Measurements from ENCODE around the gene HSFY2. TPM values are rescaled to one million over a fixed set of nuclear protein-coding genes. Genes with fewer than 3 reads are reported as not detected.
"Not testable (repeated sequence)": the region's sequence is repeated elsewhere in the genome, so short reads cannot be mapped to it uniquely, and the experiment has no call there.

Gene HSFY2, protein sequence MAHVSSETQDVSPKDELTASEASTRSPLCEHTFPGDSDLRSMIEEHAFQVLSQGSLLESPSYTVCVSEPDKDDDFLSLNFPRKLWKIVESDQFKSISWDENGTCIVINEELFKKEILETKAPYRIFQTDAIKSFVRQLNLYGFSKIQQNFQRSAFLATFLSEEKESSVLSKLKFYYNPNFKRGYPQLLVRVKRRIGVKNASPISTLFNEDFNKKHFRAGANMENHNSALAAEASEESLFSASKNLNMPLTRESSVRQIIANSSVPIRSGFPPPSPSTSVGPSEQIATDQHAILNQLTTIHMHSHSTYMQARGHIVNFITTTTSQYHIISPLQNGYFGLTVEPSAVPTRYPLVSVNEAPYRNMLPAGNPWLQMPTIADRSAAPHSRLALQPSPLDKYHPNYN
- total RNA-seq (not detected), total RNA-seq (0 reads per million in 172 experiments)
- not detected for polyA plus RNA-seq (2013, experiment 1 of 2)
- polyA plus RNA-seq (2013, experiment 2 of 2) = 0.04 TPM

DNA sequence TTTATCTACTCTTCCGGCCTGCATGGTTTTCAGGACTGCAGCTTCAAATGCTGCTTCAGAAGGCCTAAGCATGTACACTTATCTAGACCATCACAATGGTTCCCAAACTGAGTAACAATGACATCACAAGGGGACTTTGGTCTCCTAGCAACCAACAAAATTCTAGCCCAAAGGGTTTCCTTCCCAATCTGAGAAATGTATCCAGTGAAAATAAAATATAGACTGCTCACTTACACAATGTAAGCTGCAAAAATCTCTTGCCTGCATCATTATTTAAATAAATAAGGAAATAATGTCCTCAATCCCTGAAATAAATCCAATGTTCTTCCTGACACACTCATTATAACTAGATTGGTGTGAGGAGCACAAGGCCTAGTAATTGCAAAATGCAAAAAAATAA lies at the start of gene HSFY2:
Gene HSFY2, minus strand, starts transcription at position 101 of the 400 bp plus-strand sequence. CDS start 117 bp downstream, outside the sequence.
- intact Hi-C loops (cut with DNase I, micrococcal nuclease); H3K27me3 Mint-ChIP-seq; H3K4me1 ChIP-seq (ENCODE audit: insufficient read depth, low read length); H3K27ac ChIP-seq (ENCODE audit: low read depth in 1 of 2, low read length in 2 of 2); H3K4me3 Mint-ChIP-seq; H3K27me3 ChIP-seq (ENCODE audit: control insufficient read depth in 1 of 2, insufficient read depth in 2 of 2, low read length in 2 of 2); H3K4me1 Mint-ChIP-seq (ENCODE audit: low read depth); H3K27ac Mint-ChIP-seq; H3K36me3 ChIP-seq (ENCODE audit: insufficient read depth, low read length); H3K9me3 ChIP-seq (ENCODE audit: control insufficient read depth in 1 of 2, insufficient read depth in 1 of 2, low read length in 2 of 2); H3K4me3 ChIP-seq (ENCODE audit: low read length); POLR2A ChIA-PET; ATAC-seq (ENCODE audit: poor library complexity); H3K9me3 Mint-ChIP-seq; DNase-seq; CTCF ChIA-PET; H3K36me3 Mint-ChIP-seq (ENCODE audit: low read depth): not testable (repeated sequence)

DNA sequence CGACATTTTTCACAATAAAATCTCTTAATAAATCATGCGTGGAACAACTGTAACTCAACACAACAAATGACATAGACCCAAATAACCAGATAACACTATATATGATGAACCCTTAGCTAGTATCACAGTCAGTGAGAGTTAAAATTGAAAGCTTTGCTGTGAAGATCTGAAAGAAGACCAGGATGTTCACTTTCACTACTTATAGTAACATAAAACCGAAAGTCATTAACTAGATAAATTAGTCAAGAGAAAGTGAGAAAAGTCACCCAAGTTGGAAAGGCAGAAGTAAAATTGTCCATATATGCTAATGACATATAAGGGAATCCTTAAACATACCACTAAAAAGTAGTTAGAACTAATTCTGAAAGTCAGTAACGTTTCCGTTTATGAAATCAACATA lies 42.2 kb upstream of the HSFY2 start:
- H3K9me3 ChIP-seq (ENCODE audit: control insufficient read depth in 1 of 2, insufficient read depth in 1 of 2, low read length in 2 of 2); H3K4me3 Mint-ChIP-seq; H3K27ac Mint-ChIP-seq; H3K4me1 ChIP-seq (ENCODE audit: insufficient read depth, low read length); H3K27me3 ChIP-seq (ENCODE audit: control insufficient read depth in 1 of 2, insufficient read depth in 2 of 2, low read length in 2 of 2); H3K36me3 ChIP-seq (ENCODE audit: insufficient read depth, low read length); CTCF ChIA-PET; H3K27me3 Mint-ChIP-seq; H3K36me3 Mint-ChIP-seq (ENCODE audit: low read depth); H3K9me3 Mint-ChIP-seq; intact Hi-C loops (cut with DNase I, micrococcal nuclease); ATAC-seq (ENCODE audit: poor library complexity); H3K4me3 ChIP-seq (ENCODE audit: low read length); H3K4me1 Mint-ChIP-seq (ENCODE audit: low read depth); POLR2A ChIA-PET; DNase-seq; H3K27ac ChIP-seq (ENCODE audit: low read depth in 1 of 2, low read length in 2 of 2): not testable (repeated sequence)

GRCh38 chrY:18788757-18789406 lies 15.3 kb upstream of the HSFY2 start:
- H3K4me1 Mint-ChIP-seq (ENCODE audit: low read depth); H3K36me3 ChIP-seq (ENCODE audit: insufficient read depth, low read length); ATAC-seq (ENCODE audit: poor library complexity); H3K9me3 Mint-ChIP-seq; H3K4me1 ChIP-seq (ENCODE audit: insufficient read depth, low read length); intact Hi-C loops (cut with DNase I, micrococcal nuclease); DNase-seq; H3K27me3 Mint-ChIP-seq; POLR2A ChIA-PET; H3K4me3 ChIP-seq (ENCODE audit: low read length); H3K27ac ChIP-seq (ENCODE audit: low read depth in 1 of 2, low read length in 2 of 2); H3K27me3 ChIP-seq (ENCODE audit: control insufficient read depth in 1 of 2, insufficient read depth in 2 of 2, low read length in 2 of 2); CTCF ChIA-PET; H3K27ac Mint-ChIP-seq; H3K4me3 Mint-ChIP-seq; H3K36me3 Mint-ChIP-seq (ENCODE audit: low read depth); H3K9me3 ChIP-seq (ENCODE audit: control insufficient read depth in 1 of 2, insufficient read depth in 1 of 2, low read length in 2 of 2): not testable (repeated sequence)

- DNase-seq; H3K4me3 Mint-ChIP-seq; H3K9me3 ChIP-seq (ENCODE audit: control insufficient read depth in 1 of 2, insufficient read depth in 1 of 2, low read length in 2 of 2); H3K27ac Mint-ChIP-seq; H3K36me3 Mint-ChIP-seq (ENCODE audit: low read depth); intact Hi-C loops (cut with DNase I, micrococcal nuclease); H3K9me3 Mint-ChIP-seq; H3K27me3 Mint-ChIP-seq; ATAC-seq (ENCODE audit: poor library complexity); H3K4me1 Mint-ChIP-seq (ENCODE audit: low read depth); CTCF ChIA-PET; H3K36me3 ChIP-seq (ENCODE audit: insufficient read depth, low read length); POLR2A ChIA-PET; H3K4me3 ChIP-seq (ENCODE audit: low read length); H3K27me3 ChIP-seq (ENCODE audit: control insufficient read depth in 1 of 2, insufficient read depth in 2 of 2, low read length in 2 of 2); H3K27ac ChIP-seq (ENCODE audit: low read depth in 1 of 2, low read length in 2 of 2); H3K4me1 ChIP-seq (ENCODE audit: insufficient read depth, low read length): not testable (repeated sequence)
Observed at GRCh38 chrY:18754077-18754476, 19.5 kb downstream of the HSFY2 start.

DNA sequence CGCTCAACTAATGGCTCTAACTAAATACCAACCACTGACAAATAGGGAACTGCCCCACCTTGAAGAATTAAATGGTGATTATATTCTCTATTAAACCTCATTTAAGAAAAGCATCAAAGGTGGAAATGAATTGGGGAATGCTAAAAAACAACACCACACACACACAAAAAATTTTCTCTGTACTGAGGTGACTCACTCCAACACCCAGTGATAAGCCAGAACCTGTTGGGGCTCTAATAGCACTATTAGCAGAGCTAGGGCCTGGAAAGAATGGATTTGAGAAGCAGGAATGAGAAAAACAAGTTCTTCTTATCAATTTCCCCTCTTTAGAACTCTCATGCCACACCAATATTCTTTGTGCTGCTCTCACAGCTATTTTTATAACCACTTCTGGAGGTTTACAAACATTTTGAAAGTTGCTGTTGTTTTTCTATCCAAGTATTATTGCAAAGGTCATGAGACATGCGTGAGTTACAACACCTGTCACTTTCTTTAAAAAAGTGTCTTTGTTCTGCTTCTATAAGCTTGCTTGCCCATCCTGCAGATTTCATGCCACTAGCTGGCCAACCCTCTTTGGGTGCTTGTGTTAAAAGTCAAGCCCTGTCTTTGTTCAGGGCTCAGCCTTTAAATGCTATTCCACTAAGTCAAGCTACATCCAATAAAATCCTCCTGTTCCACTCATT lies 20.3 kb downstream of the HSFY2 start:
- H3K9me3 ChIP-seq (ENCODE audit: control insufficient read depth in 1 of 2, insufficient read depth in 1 of 2, low read length in 2 of 2); intact Hi-C loops (cut with DNase I, micrococcal nuclease); H3K4me3 ChIP-seq (ENCODE audit: low read length); CTCF ChIA-PET; H3K4me3 Mint-ChIP-seq; H3K4me1 Mint-ChIP-seq (ENCODE audit: low read depth); H3K27ac ChIP-seq (ENCODE audit: low read depth in 1 of 2, low read length in 2 of 2); H3K9me3 Mint-ChIP-seq; H3K4me1 ChIP-seq (ENCODE audit: insufficient read depth, low read length); DNase-seq; H3K36me3 Mint-ChIP-seq (ENCODE audit: low read depth); H3K27me3 Mint-ChIP-seq; POLR2A ChIA-PET; H3K27me3 ChIP-seq (ENCODE audit: control insufficient read depth in 1 of 2, insufficient read depth in 2 of 2, low read length in 2 of 2); ATAC-seq (ENCODE audit: poor library complexity); H3K36me3 ChIP-seq (ENCODE audit: insufficient read depth, low read length); H3K27ac Mint-ChIP-seq: not testable (repeated sequence)

GRCh38 chrY:18723714-18724113 lies 49.8 kb downstream of the HSFY2 start:
- POLR2A ChIA-PET, CTCF ChIA-PET: not testable (repeated sequence)

More at GRCh38 chrY:18723714-18724113, 49.8 kb downstream of the HSFY2 start:
- intact Hi-C loops (cut with DNase I, micrococcal nuclease); DNase-seq; H3K4me3 ChIP-seq (ENCODE audit: low read length); ATAC-seq (ENCODE audit: poor library complexity); H3K36me3 ChIP-seq (ENCODE audit: insufficient read depth, low read length); H3K9me3 Mint-ChIP-seq; H3K4me1 ChIP-seq (ENCODE audit: insufficient read depth, low read length); H3K4me3 Mint-ChIP-seq; H3K27ac Mint-ChIP-seq; H3K27me3 Mint-ChIP-seq; H3K27ac ChIP-seq (ENCODE audit: low read depth in 1 of 2, low read length in 2 of 2); H3K27me3 ChIP-seq (ENCODE audit: control insufficient read depth in 1 of 2, insufficient read depth in 2 of 2, low read length in 2 of 2); H3K36me3 Mint-ChIP-seq (ENCODE audit: low read depth); H3K9me3 ChIP-seq (ENCODE audit: control insufficient read depth in 1 of 2, insufficient read depth in 1 of 2, low read length in 2 of 2); H3K4me1 Mint-ChIP-seq (ENCODE audit: low read depth): not testable (repeated sequence)
